Measurements from ENCODE around the gene CDC25A. TPM values are rescaled to one million over a fixed set of nuclear protein-coding genes. Genes with fewer than 3 reads are reported as not detected.

Gene CDC25A
- total and polyA plus RNA-seq, 9 of the 15 experiments (the other 6 are each of a cell fraction or from before 2014, with no cell fraction given) = 3.4 to 61.3 (median 51.8) TPM

GRCh38 chr3:48189321-48189720, 1.1 kb upstream of the CDC25A start:
- in situ Hi-C loops (cut with MboI) (no loop called here), intact Hi-C loops (cut with micrococcal nuclease) (loop anchor here (2.0 kb wide), 1 partner anchor 51 kb away; the partner anchor contains the start of gene ZNF589)
- H3K4me1 ChIP-seq (replicated peaks in 1 of 2; ENCODE audit: control insufficient read depth in 2 of 2, insufficient read depth in 2 of 2, low read length in 2 of 2) = peaks cover 0 to 15% of the 10 kb centered on the region in 2 experiments; a peak in 4 of 5 replicates
- no peak for ATAC-seq
- no peak overlapping the region for H3K27ac ChIP-seq (ENCODE audit: extremely low read depth, low read depth, low read length)
- no peak for FAIRE-seq
- peak overlapping the region; percentile 64; the same call in 1 of the 2 replicates for H3K4me2 ChIP-seq (ENCODE audit: insufficient read depth, low read length)
- H3K27me3 ChIP-seq (ENCODE audit: control insufficient read depth in 2 of 2, insufficient read depth in 2 of 2, low read length in 2 of 2) = no peaks in the 10 kb centered on the region
- H3K79me2 ChIP-seq (ENCODE audit: control insufficient read depth, insufficient read depth, low read length) = peaks cover 39% of the 10 kb centered on the region
- H3K9me1 ChIP-seq (ENCODE audit: control insufficient read depth, insufficient read depth, low read length) = no peaks in the 10 kb centered on the region
- no peaks in the 10 kb centered on the region for H4K20me1 ChIP-seq (replicated peaks; ENCODE audit: control insufficient read depth, insufficient read depth, low read length)
- ChIA-PET CTCF (ENCODE audit: low intra/inter-chr PET ratio) (no interaction called here), POLR2A (no interaction called here)
- H2AFZ ChIP-seq (ENCODE audit: low read depth, low read length) = peak overlapping the region; percentile 93
- H3K9me3 ChIP-seq (replicated peaks; ENCODE audit: control insufficient read depth, insufficient read depth, low read depth, low read length) = no peaks in the 10 kb centered on the region
- no peak overlapping the region for H3K4me3 ChIP-seq
- DNase-seq (ENCODE audit: extremely low read depth in 1 of 4, low spot score in 3 of 4) = no peak
- 61% methylated on average over 5 of the region's 6 CpGs for WGBS (ENCODE audit: insufficient coverage, low coverage, missing lambda C conversion rate)
- peaks cover 29% of the 10 kb centered on the region for H3K36me3 ChIP-seq (ENCODE audit: control insufficient read depth, insufficient read depth, low read length)
- no peak overlapping the region for H3K9ac ChIP-seq (ENCODE audit: insufficient read depth in 1 of 2, low read depth in 2 of 2, low read length in 2 of 2)
- no TSS peak for BruUV-seq (replicated peaks)
- TF ChIP-seq ZNF232 (CRISPR knock-in tag; IDR thresholded peaks at IDR 0.05) (no peak), MCM2 (IDR thresholded peaks at IDR 0.05; ENCODE audit: low read depth) (no peak), E2F4 (CRISPR knock-in tag; IDR thresholded peaks at IDR 0.05; ENCODE audit: low read depth) (no peak), POLR2A (conservative IDR thresholded peaks at IDR 0.05) (no peak), SNRNP70 (optimal IDR thresholded peaks at IDR 0.05; ENCODE audit: low read depth, low read length) (no peak), FOXP4 (CRISPR knock-in tag; IDR thresholded peaks at IDR 0.05; ENCODE audit: borderline replicate concordance) (no peak), PHB2 (IDR thresholded peaks at IDR 0.05; ENCODE audit: low read depth) (no peak), ATF3 (IDR thresholded peaks at IDR 0.05) (no peak), ATF3 (CRISPR knock-in tag; conservative IDR thresholded peaks at IDR 0.05) (no peak), ZNF212 (CRISPR knock-in tag; IDR thresholded peaks at IDR 0.05) (no peak), ZBTB7A (IDR thresholded peaks at IDR 0.05; ENCODE audit: borderline replicate concordance, control insufficient read depth, low read depth, low read length) (no peak)
- TF ChIP-seq, protein P1, sequence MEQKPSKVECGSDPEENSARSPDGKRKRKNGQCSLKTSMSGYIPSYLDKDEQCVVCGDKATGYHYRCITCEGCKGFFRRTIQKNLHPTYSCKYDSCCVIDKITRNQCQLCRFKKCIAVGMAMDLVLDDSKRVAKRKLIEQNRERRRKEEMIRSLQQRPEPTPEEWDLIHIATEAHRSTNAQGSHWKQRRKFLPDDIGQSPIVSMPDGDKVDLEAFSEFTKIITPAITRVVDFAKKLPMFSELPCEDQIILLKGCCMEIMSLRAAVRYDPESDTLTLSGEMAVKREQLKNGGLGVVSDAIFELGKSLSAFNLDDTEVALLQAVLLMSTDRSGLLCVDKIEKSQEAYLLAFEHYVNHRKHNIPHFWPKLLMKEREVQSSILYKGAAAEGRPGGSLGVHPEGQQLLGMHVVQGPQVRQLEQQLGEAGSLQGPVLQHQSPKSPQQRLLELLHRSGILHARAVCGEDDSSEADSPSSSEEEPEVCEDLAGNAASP (IDR thresholded peaks at IDR 0.05) = no peak
- TF ChIP-seq, protein P2, sequence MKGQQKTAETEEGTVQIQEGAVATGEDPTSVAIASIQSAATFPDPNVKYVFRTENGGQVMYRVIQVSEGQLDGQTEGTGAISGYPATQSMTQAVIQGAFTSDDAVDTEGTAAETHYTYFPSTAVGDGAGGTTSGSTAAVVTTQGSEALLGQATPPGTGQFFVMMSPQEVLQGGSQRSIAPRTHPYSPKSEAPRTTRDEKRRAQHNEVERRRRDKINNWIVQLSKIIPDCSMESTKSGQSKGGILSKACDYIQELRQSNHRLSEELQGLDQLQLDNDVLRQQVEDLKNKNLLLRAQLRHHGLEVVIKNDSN (CRISPR knock-in tag; IDR thresholded peaks at IDR 0.05) = no peak
- TF ChIP-seq, protein P3, sequence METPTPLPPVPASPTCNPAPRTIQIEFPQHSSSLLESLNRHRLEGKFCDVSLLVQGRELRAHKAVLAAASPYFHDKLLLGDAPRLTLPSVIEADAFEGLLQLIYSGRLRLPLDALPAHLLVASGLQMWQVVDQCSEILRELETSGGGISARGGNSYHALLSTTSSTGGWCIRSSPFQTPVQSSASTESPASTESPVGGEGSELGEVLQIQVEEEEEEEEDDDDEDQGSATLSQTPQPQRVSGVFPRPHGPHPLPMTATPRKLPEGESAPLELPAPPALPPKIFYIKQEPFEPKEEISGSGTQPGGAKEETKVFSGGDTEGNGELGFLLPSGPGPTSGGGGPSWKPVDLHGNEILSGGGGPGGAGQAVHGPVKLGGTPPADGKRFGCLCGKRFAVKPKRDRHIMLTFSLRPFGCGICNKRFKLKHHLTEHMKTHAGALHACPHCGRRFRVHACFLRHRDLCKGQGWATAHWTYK (CRISPR knock-in tag; IDR thresholded peaks at IDR 0.05) = no peak
